GM19043 (cell line): Measurements from ENCODE around the gene TNFAIP8L1.

Source experiments
- ATAC-seq: cut with Tn5 transposase; IDR thresholded peaks from one replicate; pipeline ENCODE4 v1.9.1; 2021; ENCODE audit warnings: low read depth; ENCODE audit not compliant: unreplicated experiment

TNFAIP8L1 gene

DNA sequence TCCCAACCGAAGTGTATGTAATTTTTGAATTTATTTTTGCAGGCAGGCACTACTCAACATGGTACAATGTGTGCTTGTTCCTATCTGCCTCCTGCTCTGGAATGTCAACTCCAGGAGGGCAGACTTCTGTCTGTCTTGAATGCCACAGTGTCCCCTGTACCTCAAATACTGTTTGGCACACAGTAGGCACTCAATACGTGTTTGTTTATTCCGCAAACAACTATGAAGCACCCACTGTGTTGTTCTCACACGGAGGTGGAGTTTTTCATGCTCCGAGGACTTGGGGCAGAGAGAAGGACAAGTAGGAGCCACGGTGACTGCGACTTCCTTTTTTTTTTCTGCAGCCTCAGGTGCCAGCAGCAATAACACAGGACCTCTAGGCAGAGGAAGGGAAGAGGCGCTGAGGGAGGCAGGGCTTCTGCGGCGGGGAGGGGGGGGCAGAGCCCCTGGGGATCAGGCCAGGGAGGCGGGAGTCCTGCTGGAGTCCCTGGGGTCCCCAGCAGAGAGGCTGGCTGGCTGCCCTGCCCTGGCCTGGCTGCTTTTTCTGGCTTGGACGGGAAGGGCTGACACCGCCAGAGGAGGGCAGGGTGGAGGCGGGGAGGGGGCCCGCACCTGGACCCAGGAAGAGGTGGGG lies 29.3 kb upstream of the TNFAIP8L1 start:
- no peak for ATAC-seq

DNA sequence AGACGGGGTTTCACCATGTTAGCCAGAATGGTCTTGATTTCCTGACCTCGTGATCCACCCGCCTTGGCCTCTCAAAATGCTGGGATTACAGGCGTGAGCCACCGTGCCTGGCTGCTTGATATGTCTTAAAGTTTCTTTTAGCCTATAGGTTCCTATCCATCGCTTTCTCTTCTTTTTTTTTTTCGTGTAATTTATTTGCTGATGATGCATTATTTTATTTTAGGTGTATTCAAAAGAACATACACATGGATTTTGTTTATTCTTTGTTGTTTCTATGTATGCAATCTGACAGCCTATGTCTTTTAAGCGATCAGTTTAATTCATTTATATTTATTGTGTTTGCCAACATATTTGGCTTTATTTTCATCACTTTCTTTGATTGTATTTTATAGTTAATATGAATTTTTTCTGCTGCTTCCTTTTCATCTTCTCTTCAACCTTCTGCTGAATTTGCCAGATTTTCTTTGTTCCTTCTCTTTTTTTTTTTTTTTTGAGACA lies 26.0 kb upstream of the TNFAIP8L1 start:
- ATAC-seq: no peak

DNA sequence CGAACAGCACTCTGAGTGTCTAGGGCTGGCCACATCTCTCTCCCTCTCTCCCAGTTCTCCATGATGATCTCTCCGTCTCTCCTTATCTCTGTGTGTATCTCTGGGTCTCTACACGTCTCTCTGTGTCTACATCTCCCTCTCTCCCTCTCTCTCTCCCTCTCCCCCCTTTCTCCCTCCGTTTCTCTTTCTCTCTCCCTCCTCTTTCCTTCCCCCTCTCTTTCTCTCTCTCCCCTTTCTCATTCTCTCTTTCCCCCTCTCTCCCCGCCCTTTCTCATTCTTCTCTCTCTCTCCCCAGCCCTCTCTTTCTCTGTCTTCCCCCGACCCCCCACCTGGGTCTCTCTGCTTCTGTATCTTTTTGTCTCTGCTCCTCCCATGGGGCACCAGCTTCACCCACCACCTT lies 21.3 kb upstream of the TNFAIP8L1 start:
- ATAC-seq: no peak

DNA sequence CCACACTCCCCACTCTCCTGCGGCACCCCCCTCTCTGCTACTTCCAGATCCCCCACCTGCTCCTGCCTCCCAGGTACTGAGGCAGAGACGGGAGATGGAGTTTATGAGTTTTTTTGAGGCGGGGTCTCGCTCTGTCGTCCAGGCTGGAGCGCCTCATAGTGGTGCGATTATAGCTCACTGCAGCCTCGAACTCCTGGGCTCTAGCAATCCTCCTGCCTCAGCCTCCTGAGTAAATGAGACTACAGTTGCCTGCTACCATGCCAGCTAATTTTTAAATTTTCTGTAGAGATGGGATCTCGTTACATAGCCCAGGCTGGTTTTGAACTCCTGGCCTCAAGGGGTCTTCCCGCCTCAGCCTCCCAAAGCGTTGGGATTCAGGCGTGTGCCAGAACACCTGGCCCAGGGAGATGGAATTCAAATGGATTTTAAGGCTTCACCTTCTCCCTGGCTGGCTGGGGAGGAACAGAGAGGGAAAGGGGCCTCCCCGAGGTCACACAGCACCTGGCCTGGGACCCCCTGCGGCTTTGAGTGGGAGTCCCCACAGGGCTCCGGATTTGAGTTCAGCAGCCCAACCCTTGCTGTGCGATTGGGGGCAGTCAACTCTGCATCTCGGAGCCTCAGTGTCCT lies 19.5 kb upstream of the TNFAIP8L1 start:
- ATAC-seq: no peak

DNA sequence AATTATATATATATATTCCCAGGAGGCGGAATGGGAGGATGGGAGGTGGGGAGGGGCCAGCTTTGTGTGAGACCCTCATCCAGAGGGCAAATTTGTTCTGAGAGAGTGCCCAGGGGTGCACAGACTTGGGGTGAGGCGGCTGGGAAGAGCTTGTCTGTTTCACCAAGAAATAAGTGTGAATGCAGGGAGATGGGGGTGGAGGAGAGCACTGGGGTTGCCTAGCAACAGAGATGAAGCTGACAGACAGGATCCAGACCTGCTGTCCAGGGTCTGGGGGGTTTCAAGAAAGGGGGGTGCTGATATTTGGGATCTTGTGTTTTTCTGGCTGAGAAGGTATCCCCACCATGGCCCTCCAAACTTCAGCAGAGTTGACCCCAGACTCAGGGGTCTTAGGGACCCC lies 18.6 kb upstream of the TNFAIP8L1 start:
- no peak for ATAC-seq

DNA sequence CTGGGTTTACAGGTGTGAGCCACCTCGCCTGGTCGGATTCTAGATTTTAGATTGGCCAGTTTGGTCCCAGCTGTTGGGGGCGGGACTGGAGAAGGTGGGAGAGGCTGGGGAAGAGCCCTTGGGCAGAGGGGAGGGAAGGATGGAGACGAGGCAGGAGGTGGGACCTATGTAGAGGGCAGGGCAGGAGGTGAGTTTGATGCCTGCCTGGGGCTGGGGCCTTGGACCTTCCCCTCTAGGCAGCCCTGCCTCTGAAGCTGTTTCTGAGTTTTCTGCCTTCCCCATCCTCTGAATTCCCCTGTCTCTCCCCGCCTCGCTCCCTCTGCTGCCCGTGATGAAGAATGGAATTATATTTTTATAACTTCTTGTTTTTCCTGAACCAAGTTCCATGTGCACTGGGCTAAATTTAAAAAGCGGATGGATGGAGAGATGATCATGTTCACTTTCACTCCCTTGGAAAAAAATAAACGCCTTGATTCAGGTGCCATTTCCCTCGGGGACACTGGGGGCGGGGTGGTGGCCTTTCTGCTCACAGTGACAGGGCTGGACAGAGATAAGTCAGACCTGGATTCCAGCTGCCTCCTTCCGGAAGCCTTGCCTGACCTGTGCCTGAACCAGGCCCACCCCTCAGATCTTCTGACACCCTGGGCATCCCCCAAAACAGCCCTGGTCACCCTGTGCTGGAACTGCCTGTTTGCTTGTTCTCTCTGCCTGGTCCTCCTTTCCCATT lies 16.5 kb upstream of the TNFAIP8L1 start:
- ATAC-seq: no peak

DNA sequence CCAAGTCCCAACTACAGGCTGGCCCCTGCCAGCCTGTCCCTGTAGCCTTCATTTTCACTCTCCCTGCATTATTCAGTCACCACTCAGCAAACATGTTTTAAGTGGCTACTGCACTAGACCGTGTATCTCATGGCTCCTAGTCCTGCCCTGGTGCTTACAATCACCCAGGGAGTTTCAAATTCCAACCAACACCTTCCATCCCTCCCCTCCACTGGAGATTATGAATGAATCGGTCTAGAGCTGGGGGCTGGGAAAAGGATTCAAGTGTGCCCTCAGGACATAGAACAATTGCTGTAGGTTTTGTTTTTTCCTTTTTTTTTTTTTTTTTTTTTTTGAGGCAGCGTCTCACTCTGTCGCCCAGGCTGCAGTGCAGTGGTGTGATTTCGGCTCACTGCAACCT lies 15.0 kb upstream of the TNFAIP8L1 start:
- ATAC-seq: no peak

DNA sequence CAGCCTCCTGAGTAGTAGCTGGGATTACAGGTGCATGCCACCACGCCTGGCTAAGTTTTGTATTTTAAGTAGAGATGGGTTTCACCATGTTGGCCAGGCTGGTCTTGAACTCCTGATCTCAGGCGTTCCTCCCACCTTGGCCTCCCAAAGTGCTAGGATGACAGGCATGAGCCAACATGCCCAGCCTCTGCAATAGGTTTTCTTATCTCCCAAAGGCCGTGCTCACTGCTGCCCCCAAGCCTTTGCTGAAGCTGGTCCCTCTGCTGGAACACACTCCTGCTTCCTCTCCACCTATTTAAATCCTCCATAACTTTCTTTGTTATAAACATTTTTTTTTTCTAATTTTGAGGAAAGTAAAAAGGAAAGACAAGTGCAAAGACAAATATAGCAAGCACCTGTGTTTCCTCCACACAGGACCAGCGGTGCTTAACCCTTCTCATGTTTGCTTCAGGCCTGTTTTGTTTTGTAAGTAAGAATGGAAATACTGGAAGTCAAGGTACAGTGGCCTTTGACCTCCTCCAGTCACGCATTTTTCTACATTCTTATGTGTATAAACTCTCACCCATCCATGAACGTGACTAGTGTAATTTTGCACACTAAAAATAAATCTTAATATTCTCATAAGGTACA lies 14.5 kb upstream of the TNFAIP8L1 start:
- no peak for ATAC-seq

DNA sequence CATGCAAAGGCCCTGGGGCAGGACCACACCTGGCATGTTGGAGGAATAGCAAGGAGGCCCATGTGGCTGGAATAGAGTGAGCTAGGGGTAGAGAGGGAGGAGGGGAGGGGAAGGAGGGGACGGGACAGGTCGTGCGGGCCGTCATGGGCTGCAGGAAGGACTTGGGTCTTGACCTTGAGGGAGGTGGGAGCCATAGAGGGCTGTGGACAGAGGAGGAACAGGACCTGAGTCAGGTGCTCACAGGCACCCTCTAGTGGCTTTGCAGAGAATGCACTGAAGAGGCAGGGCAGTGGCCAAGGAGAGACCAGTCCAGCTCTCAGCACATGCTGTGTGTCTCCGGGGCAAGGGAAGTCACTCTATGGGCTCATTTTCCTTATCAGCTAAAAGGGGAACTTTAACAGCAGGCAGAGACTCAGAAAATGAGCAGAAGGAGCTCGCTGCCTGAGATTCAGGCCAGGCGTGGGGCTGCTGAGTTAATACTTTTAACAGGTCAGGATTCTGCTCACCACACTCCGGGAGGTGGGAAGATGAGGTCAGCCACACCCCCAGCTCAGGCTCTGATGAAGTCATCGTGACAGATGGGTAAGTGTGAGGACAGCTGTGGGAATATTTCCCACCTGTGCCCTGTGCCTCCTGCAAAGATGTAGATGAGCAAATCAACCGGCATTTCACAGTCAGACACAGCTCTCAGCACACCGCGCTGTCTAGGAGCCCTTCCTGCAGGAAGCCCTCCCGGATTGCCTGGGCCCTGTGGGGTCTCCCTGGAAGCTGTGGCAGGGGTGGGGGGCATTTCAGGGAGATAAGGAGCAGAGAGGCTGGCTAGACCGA lies 6.0 kb upstream of the TNFAIP8L1 start:
- ATAC-seq: no peak

DNA sequence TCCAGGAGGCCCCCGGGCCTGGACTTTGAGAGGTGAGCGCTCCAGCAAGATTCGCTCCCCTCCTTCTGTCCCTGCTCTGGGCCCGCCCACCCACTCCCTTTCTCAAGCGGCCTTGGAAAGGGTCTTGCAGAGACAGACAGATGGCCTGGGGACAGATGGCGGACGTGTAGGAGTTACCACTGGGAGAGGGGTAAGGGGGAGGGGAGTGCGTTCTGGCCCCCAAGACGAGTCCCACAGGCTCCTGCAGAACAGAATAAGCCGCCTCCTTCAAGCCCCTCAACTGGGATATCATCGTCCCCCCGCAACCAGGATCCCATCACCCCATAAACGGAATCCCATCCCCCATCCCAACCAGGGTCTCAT lies 3.6 kb upstream of the TNFAIP8L1 start:
- ATAC-seq: no peak

DNA sequence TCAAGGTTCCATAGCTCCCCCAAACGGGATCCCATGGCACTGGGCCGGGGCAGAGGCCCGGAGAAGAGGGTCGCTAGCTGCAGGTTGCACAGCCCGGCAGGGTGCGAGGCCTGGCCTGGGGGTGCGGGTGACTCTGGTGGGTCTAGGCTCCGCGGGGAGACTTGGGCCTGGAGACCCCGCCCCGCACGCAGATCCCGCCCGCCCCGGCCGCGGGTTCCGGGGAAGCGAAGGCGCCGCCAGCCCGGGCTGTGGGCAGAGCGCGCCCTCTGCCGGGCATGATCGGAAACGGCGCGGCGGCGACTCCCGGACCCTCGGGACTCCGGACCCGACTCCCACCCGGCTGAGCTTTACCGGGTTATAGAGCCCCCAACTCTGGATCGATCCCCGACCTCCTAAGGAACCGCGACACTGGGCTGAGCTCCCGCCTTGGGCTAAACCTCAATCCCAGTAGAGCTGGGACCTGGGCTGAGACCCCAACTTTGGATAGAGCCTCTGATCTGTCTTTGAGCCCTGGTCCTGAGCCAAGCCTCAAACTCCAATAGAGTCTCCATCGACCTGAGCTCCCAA lies 3.1 kb upstream of the TNFAIP8L1 start:
- ATAC-seq: no peak

DNA sequence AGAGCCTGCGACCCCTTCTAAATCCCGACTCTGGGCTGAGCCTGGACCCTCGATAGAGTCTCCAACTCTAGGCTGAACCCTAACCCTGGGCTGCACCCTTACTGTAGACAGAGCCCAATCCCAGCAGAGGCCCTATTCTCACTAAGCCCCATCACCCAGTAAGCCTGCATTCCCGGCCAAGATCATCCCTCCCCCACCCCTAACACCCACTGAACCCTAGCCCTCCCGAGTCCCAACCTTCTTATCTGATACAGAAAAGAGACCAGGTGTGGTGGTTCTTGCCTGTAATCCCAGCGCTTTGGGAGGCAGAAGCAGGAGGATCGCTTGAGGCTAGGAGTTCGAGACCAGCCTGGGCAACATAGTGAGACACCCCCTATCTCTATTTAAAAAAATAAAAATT lies 2.6 kb upstream of the TNFAIP8L1 start:
- no peak for ATAC-seq

DNA sequence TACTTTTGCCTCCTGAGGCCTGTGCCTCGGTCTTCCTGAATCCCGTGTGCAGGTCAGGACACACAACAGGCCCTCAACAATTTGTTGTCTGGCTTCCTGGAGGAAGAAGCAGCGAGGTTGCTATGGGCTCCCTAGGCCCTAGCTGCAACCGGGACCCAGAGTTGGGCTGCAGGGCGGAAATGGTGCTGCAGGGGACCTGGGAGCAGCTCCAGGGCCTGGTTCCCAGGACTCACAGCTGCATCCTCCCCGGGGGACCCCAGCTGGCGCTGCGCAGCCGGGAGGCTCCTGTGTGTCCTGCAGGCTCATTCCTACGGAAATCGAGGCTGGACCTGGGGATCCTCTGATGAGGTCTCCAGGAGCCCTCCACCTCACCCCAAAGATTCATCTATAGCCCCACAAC lies 999 bp upstream of the TNFAIP8L1 start:
- no peak for ATAC-seq

DNA sequence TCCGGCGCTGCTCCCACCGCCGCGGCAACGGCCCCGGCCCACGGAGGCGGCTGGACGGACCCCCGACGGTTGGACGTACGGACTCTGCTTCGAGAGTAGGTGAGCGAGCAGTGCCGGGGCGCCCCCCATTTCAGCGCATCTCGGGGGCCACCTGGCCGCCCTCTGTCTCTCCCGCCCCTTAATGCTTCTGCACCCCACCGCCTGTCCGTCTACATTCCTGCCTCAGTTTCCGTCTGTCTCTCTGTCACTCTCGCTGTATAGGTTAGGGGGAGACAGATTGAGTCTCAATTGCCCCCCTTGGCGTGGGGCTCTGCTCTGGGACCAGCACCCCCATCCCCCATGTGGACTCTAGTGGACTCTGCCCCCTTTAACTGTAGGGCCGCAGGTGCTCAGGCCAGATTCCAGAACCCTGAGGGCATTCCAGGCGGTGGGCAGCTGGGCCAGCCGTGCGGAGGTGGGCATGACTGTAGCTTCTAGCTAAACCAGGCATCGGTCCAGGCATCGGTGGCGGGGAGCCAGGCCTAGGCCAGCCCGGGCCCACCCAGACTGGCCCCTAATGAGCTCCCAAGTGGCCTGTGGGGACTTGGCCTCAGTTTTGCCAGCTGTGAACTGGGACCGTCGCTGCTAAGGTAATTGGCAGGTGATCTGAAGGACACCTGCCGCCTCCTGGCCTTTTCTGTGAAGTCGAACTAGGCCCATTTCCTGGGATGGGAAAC lies 373 bp downstream of the TNFAIP8L1 start:
- ATAC-seq: no peak

DNA sequence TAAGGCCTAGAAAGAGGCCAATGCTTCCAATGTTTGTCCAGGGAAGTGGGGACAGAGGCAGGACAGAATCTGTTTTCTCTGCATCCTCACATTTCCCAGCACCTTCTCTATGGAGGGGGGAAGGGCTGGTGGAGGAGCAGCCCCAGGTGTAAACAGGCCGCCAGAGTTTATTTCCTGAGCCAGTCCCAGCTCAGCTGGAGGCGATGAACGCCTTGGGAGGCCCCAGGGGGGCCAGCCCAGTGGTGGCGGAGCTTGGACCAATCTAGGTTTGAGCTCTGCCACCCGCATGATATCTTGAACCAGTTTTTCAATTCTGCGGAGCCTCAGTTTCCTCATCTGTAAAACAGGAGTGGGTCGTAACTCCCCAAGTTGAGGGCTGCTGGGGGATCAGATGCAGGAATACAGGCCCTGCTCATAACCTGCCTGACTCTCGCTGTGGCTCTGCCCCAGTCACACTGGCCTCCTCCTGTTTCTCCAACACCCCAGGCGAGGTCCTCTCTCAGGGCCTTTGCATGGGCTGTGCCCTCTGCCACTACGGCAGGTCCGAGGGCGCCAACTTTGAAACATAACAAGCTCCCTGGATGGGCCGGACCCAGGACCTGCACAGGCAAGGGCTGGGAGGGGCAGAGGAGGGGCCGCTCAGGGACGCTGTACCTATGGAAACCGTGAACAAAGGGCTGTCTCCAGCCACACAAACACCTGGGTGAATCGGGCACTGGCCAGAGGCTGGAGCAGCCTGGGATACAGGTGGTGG lies 1.1 kb downstream of the TNFAIP8L1 start:
- no peak for ATAC-seq

DNA sequence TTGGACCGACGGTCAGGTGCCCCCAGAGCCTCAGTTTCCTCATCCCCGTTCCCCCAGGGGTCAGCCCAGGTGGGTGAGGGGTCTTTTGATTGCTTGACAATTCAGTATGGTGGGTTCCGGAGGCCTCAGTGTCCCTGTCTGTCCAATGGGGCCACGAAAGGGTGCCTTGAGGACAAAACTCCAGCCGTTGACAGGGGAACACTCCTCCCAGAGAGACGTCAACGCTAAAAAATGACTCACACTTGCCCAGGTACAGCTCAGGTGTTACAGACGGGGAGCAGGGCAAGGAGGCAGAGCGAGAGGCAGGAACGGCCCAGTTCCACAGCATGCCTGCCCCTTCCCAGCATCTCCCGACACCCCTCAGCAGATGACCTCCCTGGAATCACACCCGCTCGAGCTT lies 1.8 kb downstream of the TNFAIP8L1 start:
- no peak for ATAC-seq

DNA sequence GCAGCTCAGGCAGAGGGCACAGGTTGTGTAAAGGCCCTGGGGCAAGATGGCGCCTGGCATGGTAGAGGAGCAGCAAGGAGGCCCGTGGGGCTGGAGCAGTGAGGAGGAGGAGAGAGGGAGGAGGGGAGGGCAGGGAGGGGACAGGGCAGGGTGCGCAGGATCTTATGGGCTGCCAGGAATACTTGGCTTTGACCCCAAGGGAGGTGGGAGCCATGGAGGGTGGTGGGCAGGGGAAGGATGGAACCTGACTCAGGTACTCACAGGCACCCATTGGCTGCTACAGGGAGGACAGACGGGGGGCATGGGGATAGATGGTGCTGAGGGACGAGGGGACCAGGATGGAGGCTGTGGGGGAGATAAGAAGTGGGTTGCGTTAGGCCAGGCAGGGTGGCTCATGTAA lies 3.3 kb downstream of the TNFAIP8L1 start:
- ATAC-seq: no peak

DNA sequence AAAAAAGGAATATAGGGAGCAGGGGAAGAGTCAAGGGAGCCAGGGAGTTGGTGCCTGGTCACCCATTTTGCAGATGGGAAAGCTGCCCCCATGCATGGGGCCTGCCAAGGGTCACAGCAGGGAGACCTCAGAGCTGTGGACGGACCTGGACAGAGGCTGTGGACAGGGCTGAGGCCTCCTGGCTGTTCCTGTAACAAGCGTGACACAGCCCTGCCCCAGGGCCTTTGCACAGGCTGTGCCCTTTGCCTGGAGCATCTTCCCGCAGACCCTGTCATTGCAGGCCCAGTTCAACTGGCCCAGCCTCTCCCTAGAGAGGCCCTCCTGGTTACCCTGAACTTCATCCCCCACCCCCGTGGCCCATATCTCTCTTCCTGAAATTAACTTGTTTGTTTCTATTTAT lies 6.4 kb downstream of the TNFAIP8L1 start:
- no peak for ATAC-seq
